H9 (cell line): Measurements from ENCODE around the gene DCXR. TPM values are rescaled to one million over a fixed set of nuclear protein-coding genes. Genes with fewer than 3 reads are reported as not detected.

ENCODE experiments used
- DNase-seq: peaks from one replicate; pipeline ENCODE4 v3.0.0-alpha.2; 2017
- H2AFZ ChIP-seq: one replicate; pipeline ENCODE4 v1.6.1; 2013; ENCODE audit warnings: mild to moderate bottlenecking, low read length, control low read depth, moderate library complexity
- H2AK5ac ChIP-seq: 2 replicates; pipeline ENCODE4 v1.6.1; 2013; ENCODE audit warnings: low read length, control low read depth, mixed read lengths; ENCODE audit not compliant: insufficient read length
- H2BK120ac ChIP-seq: one replicate; pipeline ENCODE4 v1.6.1; 2013; ENCODE audit warnings: low read depth, mild to moderate bottlenecking, low read length, control low read depth, inconsistent platforms; ENCODE audit not compliant: poor library complexity, severe bottlenecking
- H2BK12ac ChIP-seq: 2 replicates; pipeline ENCODE4 v1.6.1; 2013; ENCODE audit warnings: low read length, control low read depth, mixed read lengths, low read depth; ENCODE audit not compliant: insufficient read length
- H2BK15ac ChIP-seq: 2 replicates; pipeline ENCODE4 v1.6.1; 2013; ENCODE audit warnings: low read depth, low read length, control low read depth
- H2BK20ac ChIP-seq: one replicate; pipeline ENCODE4 v1.6.1; 2013; ENCODE audit warnings: low read depth, mild to moderate bottlenecking, low read length, control low read depth, inconsistent platforms; ENCODE audit not compliant: poor library complexity, severe bottlenecking
- H2BK5ac ChIP-seq: 2 replicates; pipeline ENCODE4 v1.6.1; 2013; ENCODE audit warnings: low read length, control low read depth, mixed read lengths; ENCODE audit not compliant: insufficient read length
- H3K14ac ChIP-seq: 2 replicates; pipeline ENCODE4 v1.6.1; 2013; ENCODE audit warnings: low read length, control low read depth; ENCODE audit not compliant: insufficient read depth
- H3K18ac ChIP-seq: 2 replicates; pipeline ENCODE4 v1.6.1; 2013; ENCODE audit warnings: low read depth, mild to moderate bottlenecking, mixed read lengths, low read length, control low read depth; ENCODE audit not compliant: insufficient read length
- H3K23ac ChIP-seq: 2 replicates; pipeline ENCODE4 v1.6.1; 2013; ENCODE audit warnings: low read length, control low read depth, mixed read lengths, low read depth; ENCODE audit not compliant: insufficient read length
- H3K23me2 ChIP-seq: 2 replicates; pipeline ENCODE4 v1.6.1; 2013; ENCODE audit warnings: low read depth, mild to moderate bottlenecking, mixed read lengths, low read length, control low read depth; ENCODE audit not compliant: insufficient read length, poor library complexity, severe bottlenecking
- H3K27ac ChIP-seq: 2 replicates; pipeline ENCODE4 v1.5.1; 2013; ENCODE audit warnings: low read length, control low read depth, mixed read lengths, low read depth; ENCODE audit not compliant: insufficient read length
- H3K27me3 ChIP-seq: 2 replicates; pipeline ENCODE4 v1.6.1; 2013; ENCODE audit warnings: low read length, control low read depth, inconsistent platforms; ENCODE audit not compliant: insufficient read depth
- H3K4ac ChIP-seq: 2 replicates; pipeline ENCODE4 v1.6.1; 2013; ENCODE audit warnings: low read depth, mild to moderate bottlenecking, control low read depth, inconsistent platforms, low read length, moderate library complexity
- H3K4me1 ChIP-seq: 2 replicates; pipeline ENCODE4 v1.6.1; 2013; ENCODE audit warnings: low read length, control low read depth, inconsistent platforms; ENCODE audit not compliant: insufficient read depth
- H3K4me2 ChIP-seq: 2 replicates; pipeline ENCODE4 v1.6.1; 2013; ENCODE audit warnings: low read length, control low read depth, mixed read lengths; ENCODE audit not compliant: insufficient read length, insufficient read depth
- H3K56ac ChIP-seq: 2 replicates; pipeline ENCODE4 v1.6.1; 2013; ENCODE audit warnings: low read depth, mild to moderate bottlenecking, mixed read lengths, low read length, control low read depth; ENCODE audit not compliant: insufficient read length
- H3K79me1 ChIP-seq: 2 replicates; pipeline ENCODE4 v1.6.1; 2013; ENCODE audit warnings: low read depth, mild to moderate bottlenecking, moderate library complexity, low read length, control low read depth, inconsistent platforms; ENCODE audit not compliant: insufficient read depth, poor library complexity, severe bottlenecking
- H3K79me2 ChIP-seq: 2 replicates; pipeline ENCODE4 v1.6.1; 2013; ENCODE audit warnings: low read length, control low read depth, inconsistent platforms; ENCODE audit not compliant: insufficient read depth
- H3K9ac ChIP-seq: 2 replicates; pipeline ENCODE4 v1.6.1; 2013; ENCODE audit warnings: low read length, control low read depth, mixed read lengths; ENCODE audit not compliant: insufficient read length; ENCODE audit errors: extremely low read depth
- H3K9me3 ChIP-seq: one replicate; pipeline ENCODE4 v1.6.1; 2013; ENCODE audit warnings: low read depth, low read length, inconsistent platforms; ENCODE audit not compliant: control insufficient read depth
- H3T11ph ChIP-seq: one replicate; pipeline ENCODE4 v1.6.1; 2013; ENCODE audit warnings: mild to moderate bottlenecking, low read length, control low read depth, inconsistent platforms
- H4K20me1 ChIP-seq: one replicate; pipeline ENCODE4 v1.6.1; 2013; ENCODE audit not compliant: control insufficient read depth, insufficient read length, insufficient read depth
- H4K5ac ChIP-seq: 2 replicates; pipeline ENCODE4 v1.6.1; 2013; ENCODE audit warnings: low read depth, mild to moderate bottlenecking, mixed read lengths, low read length, control low read depth; ENCODE audit not compliant: insufficient read length
- H4K8ac ChIP-seq: replicated peaks from 2 replicates; pipeline ENCODE4 v1.6.1; 2013; ENCODE audit warnings: low read length, control low read depth, mixed read lengths, low read depth; ENCODE audit not compliant: insufficient read length
- H4K91ac ChIP-seq: 2 replicates; pipeline ENCODE4 v1.6.1; 2013; ENCODE audit warnings: low read depth, mild to moderate bottlenecking, moderate library complexity, mixed read lengths, low read length, control low read depth; ENCODE audit not compliant: insufficient read length
- H3K27ac Mint-ChIP-seq, 3 experiments: 2 replicates in 2 of 3; 3 replicates in 1 of 3; pipeline ENCODE4 v1.8.0; 2020 to 2021; ENCODE audit warnings: mixed read lengths in 3 of 3, mild to moderate bottlenecking in 1 of 3, moderate library complexity in 1 of 3
- H3K27me3 Mint-ChIP-seq: 2 replicates; pipeline ENCODE4 v1.8.0; 2021; ENCODE audit warnings: low read depth, mild to moderate bottlenecking, moderate library complexity, mixed read lengths
- H3K36me3 Mint-ChIP-seq, 3 experiments: 2 replicates in 2 of 3; 3 replicates in 1 of 3; pipeline ENCODE4 v1.8.0; 2020 to 2021; ENCODE audit warnings: low read depth in 3 of 3, mixed read lengths in 3 of 3; ENCODE audit not compliant: insufficient read depth in 1 of 3
- H3K4me1 Mint-ChIP-seq, 2 experiments: 2 replicates each; pipeline ENCODE4 v1.8.0; 2020; ENCODE audit warnings: mixed read lengths in 2 of 2
- H3K4me3 Mint-ChIP-seq, 2 experiments: 2 replicates in 1 of 2; 3 replicates in 1 of 2; pipeline ENCODE4 v1.8.0; 2020 to 2021; ENCODE audit warnings: mild to moderate bottlenecking in 2 of 2, mixed read lengths in 2 of 2, moderate library complexity in 1 of 2
- H3K9me3 Mint-ChIP-seq, 2 experiments: 2 replicates in 1 of 2; 3 replicates in 1 of 2; pipeline ENCODE4 v1.8.0; 2020; ENCODE audit warnings: mild to moderate bottlenecking in 2 of 2, mixed read lengths in 2 of 2, moderate library complexity in 1 of 2
- CTCF ChIP-seq: fragments of 200-600 bp; sonication (generic); conservative IDR thresholded peaks from 3 replicates; pipeline ENCODE4 v1.8.0; 2021; ENCODE audit warnings: antibody characterized with exemption, mild to moderate bottlenecking
- WGBS: extraction: QIAGEN DNeasy Blood & Tissue Kit; methylation state at CpG from one replicate; pipeline ENCODE4 v1.1.7; 2013; ENCODE audit warnings: missing lambda C conversion rate, low lambda C conversion rate, mixed read lengths; ENCODE audit not compliant: insufficient read length; ENCODE audit errors: extremely low coverage; 5-methylcytosine and 5-hydroxymethylcytosine counted together
- total RNA-seq: library from RNA; stranded (reverse); gene quantifications from 2 replicates; pipeline ENCODE4 v1.2.1, GENCODE V29; 2021

Gene DCXR
- total RNA-seq, 1 experiment from 2014 or later: 93.6 TPM

- Histone ChIP-seq H4K8ac (no peak overlapping the region), H3K4me1 (no peaks in the 10 kb centered on the region; the same call in 1 of the 2 replicates), H2AFZ (no peak overlapping the region), H3K27me3 (no peaks in the 10 kb centered on the region), H3K4ac (no peak overlapping the region), H3K4me2 (no peak overlapping the region), H3K9me3 (no peaks in the 10 kb centered on the region), H3K14ac (no peak overlapping the region; the same call in 1 of the 2 replicates), H3K23ac (no peak overlapping the region), H2BK120ac (no peak overlapping the region), H3K79me1 (no peaks in the 10 kb centered on the region), H2BK20ac (no peak overlapping the region), H3K18ac (no peak overlapping the region), H2BK5ac (no peak overlapping the region), H3K9ac (no peak overlapping the region), H2BK15ac (no peak overlapping the region), H3K27ac (no peak overlapping the region), H4K5ac (no peak overlapping the region), H3K56ac (no peak overlapping the region), H2BK12ac (no peak overlapping the region), H2AK5ac (no peak overlapping the region), H3K79me2 (no peaks in the 10 kb centered on the region), H3K23me2 (no peaks in the 10 kb centered on the region), H4K20me1 (no peaks in the 10 kb centered on the region), H3T11ph (no peak overlapping the region), H4K91ac (no peak overlapping the region)
- Mint-ChIP-seq H3K36me3 (peaks cover 0 to 13% (median 13%) of the 10 kb centered on the region in 3 experiments; a peak in 6 of 7 replicates), H3K4me1 (peaks cover 21 to 37% of the 10 kb centered on the region in 2 experiments), H3K9me3 (no peaks in the 10 kb centered on the region), H3K4me3 (no peak overlapping the region), H3K27me3 (no peaks in the 10 kb centered on the region), H3K27ac (no peak overlapping the region)
- TF ChIP-seq CTCF: no peak
- WGBS: no CpG with 5 or more reads among the region's 39 CpGs
- DNase-seq: no peak
These were observed 42.7 kb downstream of the DCXR start for GRCh38 chr17:81994593-81995462.
